MM.1S (cell line): ENCODE data around the gene FOXC1.

ENCODE experiments used
- DNase-seq: peaks from one replicate; pipeline ENCODE4 v3.0.0-alpha.2; 2015
- H2AFZ ChIP-seq: fragments of 300-600 bp; sonication (generic); 2 replicates; pipeline ENCODE4 v1.6.0; 2016; ENCODE audit warnings: antibody characterized with exemption, low read length
- H3F3A ChIP-seq: fragments of 300-600 bp; sonication (generic); 2 replicates; pipeline ENCODE4 v1.6.1; 2016; ENCODE audit warnings: mild to moderate bottlenecking, antibody characterized with exemption, low read length, moderate library complexity, mixed read lengths; ENCODE audit not compliant: insufficient read depth
- H3K27ac ChIP-seq: fragments of 300-600 bp; sonication (generic); 2 replicates; pipeline ENCODE4 v1.5.1; 2016; ENCODE audit warnings: mild to moderate bottlenecking, low read length
- H3K27me3 ChIP-seq: fragments of 300-600 bp; sonication (generic); replicated peaks from 2 replicates; pipeline ENCODE4 v1.6.0; 2016; ENCODE audit warnings: low read length; ENCODE audit not compliant: insufficient read depth
- H3K36me3 ChIP-seq: fragments of 300-600 bp; sonication (generic); replicated peaks from 2 replicates; pipeline ENCODE4 v1.6.1; 2016; ENCODE audit warnings: mild to moderate bottlenecking, low read length, mixed read lengths; ENCODE audit not compliant: insufficient read depth
- H3K4me1 ChIP-seq: fragments of 300-600 bp; sonication (generic); 2 replicates; pipeline ENCODE4 v1.6.1; 2016; ENCODE audit warnings: low read length, mixed read lengths
- H3K4me2 ChIP-seq: fragments of 300-600 bp; sonication (generic); 2 replicates; pipeline ENCODE4 v1.6.0; 2016; ENCODE audit warnings: low read depth, low read length
- H3K4me3 ChIP-seq: fragments of 300-600 bp; sonication (generic); 2 replicates; pipeline ENCODE4 v1.5.1; 2016; ENCODE audit warnings: low read length, mixed read lengths
- H3K79me2 ChIP-seq: fragments of 300-600 bp; sonication (generic); 2 replicates; pipeline ENCODE4 v1.6.1; 2016; ENCODE audit warnings: mixed run types, low read length, mixed read lengths
- H3K9ac ChIP-seq: fragments of 300-600 bp; sonication (generic); 2 replicates; pipeline ENCODE4 v1.6.1; 2016; ENCODE audit warnings: low read length, mixed read lengths
- H3K9me2 ChIP-seq: fragments of 300-600 bp; sonication (generic); replicated peaks from 2 replicates; pipeline ENCODE4 v1.6.1; 2016; ENCODE audit warnings: mild to moderate bottlenecking, low read length, mixed read lengths; ENCODE audit not compliant: insufficient read depth
- H3K9me3 ChIP-seq: fragments of 300-600 bp; sonication (generic); replicated peaks from 2 replicates; pipeline ENCODE4 v1.6.1; 2016; ENCODE audit warnings: mild to moderate bottlenecking, low read length, mixed read lengths; ENCODE audit not compliant: insufficient read depth
- H4K20me1 ChIP-seq: fragments of 300-600 bp; sonication (generic); 2 replicates; pipeline ENCODE4 v1.6.1; 2016; ENCODE audit warnings: mild to moderate bottlenecking, low read length, moderate library complexity, mixed read lengths; ENCODE audit not compliant: insufficient read depth
- CTCF ChIP-seq: fragments of 300-600 bp; sonication (generic); IDR thresholded peaks from 2 replicates; pipeline ENCODE4 v1.5.1; 2016; ENCODE audit warnings: antibody characterized with exemption, low read length, mixed read lengths
- EZH2 ChIP-seq: fragments of 300-600 bp; sonication (generic); optimal IDR thresholded peaks from 2 replicates; pipeline ENCODE3; 2017; ENCODE audit warnings: low read depth, mild to moderate bottlenecking, antibody characterized with exemption, low read length, mixed read lengths
- EZH2phosphoT487 ChIP-seq: fragments of 300-600 bp; sonication (generic); IDR thresholded peaks from 2 replicates; pipeline ENCODE4 v1.6.1; 2018; ENCODE audit warnings: antibody characterized with exemption, low read length

FOXC1 gene

DNA sequence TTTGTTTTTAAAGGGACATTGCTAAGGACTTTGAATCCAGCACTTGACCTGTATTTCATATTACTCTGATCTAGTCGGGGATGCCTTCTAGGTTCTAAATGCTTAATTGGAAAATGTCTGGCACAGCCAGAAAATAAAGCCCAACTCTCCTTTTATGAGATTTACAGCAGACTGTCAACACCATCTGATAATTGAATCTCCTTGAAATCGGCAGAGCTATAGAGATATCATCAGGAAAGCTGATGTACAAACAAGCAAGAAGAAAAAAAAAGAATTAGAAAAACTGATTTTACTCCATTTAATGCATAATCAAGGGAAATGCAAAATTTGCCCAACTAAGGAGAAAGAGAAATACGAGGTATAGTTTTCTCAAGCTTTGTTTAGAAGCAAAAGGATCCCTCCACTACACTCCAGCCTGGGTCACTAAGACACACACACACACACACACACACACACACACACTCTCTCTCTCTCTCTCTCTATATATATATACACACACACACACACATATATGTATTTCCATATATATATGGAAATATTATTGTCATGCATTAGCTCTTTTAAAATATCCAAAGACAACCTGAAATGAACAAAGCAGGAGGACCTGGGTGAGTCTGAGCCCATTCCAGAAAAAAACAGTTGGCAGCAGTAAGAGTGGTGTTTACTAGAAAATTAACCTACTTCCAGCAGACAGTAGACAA lies 9.5 kb upstream of the FOXC1 start:
- no peaks in the 10 kb centered on the region for H3K79me2 ChIP-seq
- H3K9me2 ChIP-seq = no peaks in the 10 kb centered on the region
- H3F3A ChIP-seq = no peaks in the 10 kb centered on the region
- no peak overlapping the region for H2AFZ ChIP-seq
- no peak overlapping the region for H3K4me3 ChIP-seq
- no peaks in the 10 kb centered on the region for H4K20me1 ChIP-seq
- H3K27me3 ChIP-seq = peaks cover 36% of the 10 kb centered on the region
- H3K4me2 ChIP-seq = no peak overlapping the region
- no peak overlapping the region for H3K27ac ChIP-seq
- H3K36me3 ChIP-seq = no peaks in the 10 kb centered on the region
- no peak overlapping the region for H3K9ac ChIP-seq
- no peaks in the 10 kb centered on the region for H3K9me3 ChIP-seq
- no peaks in the 10 kb centered on the region for H3K4me1 ChIP-seq
- TF ChIP-seq CTCF = no peak
- no peak for TF ChIP-seq EZH2
- no peak for TF ChIP-seq EZH2phosphoT487
- no peak for DNase-seq

- H4K20me1 ChIP-seq = no peaks in the 10 kb centered on the region
- H3K9me2 ChIP-seq = no peaks in the 10 kb centered on the region
- H3K36me3 ChIP-seq = no peaks in the 10 kb centered on the region
- H3K4me1 ChIP-seq = no peaks in the 10 kb centered on the region
- no peak overlapping the region for H3K27ac ChIP-seq
- H2AFZ ChIP-seq = no peak overlapping the region
- no peak for DNase-seq
- H3K9me3 ChIP-seq = no peaks in the 10 kb centered on the region
- no peak overlapping the region for H3K4me3 ChIP-seq
- no peak overlapping the region for H3K9ac ChIP-seq
- no peaks in the 10 kb centered on the region for H3F3A ChIP-seq
- no peaks in the 10 kb centered on the region for H3K79me2 ChIP-seq
- no peak overlapping the region for H3K4me2 ChIP-seq
- TF ChIP-seq EZH2 (no peak), EZH2phosphoT487 (no peak), CTCF (no peak)
- H3K27me3 ChIP-seq = peaks cover 40% of the 10 kb centered on the region
These were observed 9.0 kb upstream of the FOXC1 start for GRCh38 chr6:1600764-1601157.

DNA sequence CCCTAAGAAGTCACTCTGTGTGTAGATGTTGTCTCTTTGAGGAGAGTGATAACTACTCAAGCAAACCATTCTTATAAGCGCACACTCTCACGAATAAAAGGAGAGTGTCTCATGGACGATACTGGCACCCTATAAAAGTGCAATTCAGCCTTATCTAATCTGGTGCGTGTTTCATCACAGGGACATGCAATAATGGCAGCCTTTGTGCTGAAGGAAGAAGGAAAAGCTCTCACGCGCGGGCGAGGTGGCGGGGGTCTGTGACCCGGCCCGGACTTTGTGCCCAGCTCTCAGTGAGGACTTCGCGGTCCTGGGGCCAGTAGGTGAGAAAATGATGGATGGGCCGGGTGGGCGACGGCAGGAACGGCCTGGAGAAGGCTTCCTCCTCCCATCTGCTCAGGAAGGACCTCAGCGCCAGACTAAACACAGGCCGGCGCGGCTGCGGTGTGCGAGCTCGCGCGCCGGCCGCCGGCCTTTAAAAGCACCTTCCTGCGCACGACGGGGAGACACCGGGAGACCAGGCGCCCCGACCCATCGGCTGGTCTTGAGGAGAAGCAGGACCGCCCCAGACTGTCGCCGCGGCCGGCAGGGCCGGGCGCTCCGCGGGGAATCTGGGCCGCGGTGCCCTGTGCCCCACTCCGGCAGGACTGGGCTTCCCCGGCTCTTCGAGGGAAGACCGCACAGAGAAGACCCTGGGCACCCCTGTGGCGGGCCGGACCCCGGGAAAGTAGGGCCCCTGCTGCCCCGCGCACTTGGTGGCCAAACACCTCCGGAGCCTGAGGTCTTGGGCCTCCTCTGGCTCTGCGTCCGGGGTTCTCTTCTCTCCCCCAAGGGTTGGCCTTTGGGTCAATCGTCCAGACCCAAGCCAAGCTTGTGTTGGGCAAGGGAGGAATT lies 8.3 kb upstream of the FOXC1 start:
- Histone ChIP-seq H3K4me1 (no peaks in the 10 kb centered on the region), H3K4me3 (no peak overlapping the region), H3K36me3 (no peaks in the 10 kb centered on the region), H3K9me3 (no peaks in the 10 kb centered on the region), H4K20me1 (no peaks in the 10 kb centered on the region), H3K9ac (no peak overlapping the region), H3F3A (no peaks in the 10 kb centered on the region), H3K4me2 (no peak overlapping the region), H3K9me2 (no peaks in the 10 kb centered on the region), H3K27me3 (peaks cover 46% of the 10 kb centered on the region), H2AFZ (no peak overlapping the region), H3K27ac (no peak overlapping the region), H3K79me2 (no peaks in the 10 kb centered on the region)
- no peak for TF ChIP-seq EZH2
- no peak for TF ChIP-seq EZH2phosphoT487
- TF ChIP-seq CTCF = no peak
- DNase-seq = no peak
